GM19397 (cell line): ENCODE results near the gene DERL2.
"Not testable (repeated sequence)": the region's sequence is repeated elsewhere in the genome, so short reads cannot be mapped to it uniquely, and the experiment has no call there.

Experiments used
- ATAC-seq: cut with Tn5 transposase; IDR thresholded peaks from one replicate; pipeline ENCODE4 v1.9.1; 2021; ENCODE audit warnings: mild to moderate bottlenecking, moderate library complexity; ENCODE audit not compliant: unreplicated experiment

Gene DERL2

GRCh38 chr17:5438716-5439445 is 47.1 kb downstream of the DERL2 start, which contains the start of gene C1QBP:
C1QBP (minus strand) TSS chr17:5439155; CDS start chr17:5439073, 82 bp downstream.
- ATAC-seq, result peak; percentile 86

- ATAC-seq, result no peak
Observed at GRCh38 chr17:5437721-5438317, 48.2 kb downstream of the DERL2 start.

GRCh38 chr17:5435781-5436315 is 50.1 kb downstream of the DERL2 start:
- not testable (repeated sequence) for ATAC-seq

- no peak for ATAC-seq
Observed at GRCh38 chr17:5434984-5435383, 51.0 kb downstream of the DERL2 start.

GRCh38 chr17:5431949-5432556 is 53.9 kb downstream of the DERL2 start:
- ATAC-seq, result no peak

GRCh38 chr17:5431234-5431633 is 54.7 kb downstream of the DERL2 start:
- ATAC-seq, result not testable (repeated sequence)

GRCh38 chr17:5430413-5430999 is 55.5 kb downstream of the DERL2 start:
- no peak for ATAC-seq

- no peak for ATAC-seq
Observed at GRCh38 chr17:5429191-5429887, 56.6 kb downstream of the DERL2 start.

GRCh38 chr17:5425826-5426225 is 60.2 kb downstream of the DERL2 start:
- no peak for ATAC-seq

GRCh38 chr17:5424909-5425308 is 61.1 kb downstream of the DERL2 start:
- ATAC-seq, result no peak

GRCh38 chr17:5422505-5422904 is 63.5 kb downstream of the DERL2 start:
- no peak for ATAC-seq
